SK-N-SH treated with all-trans-retinoic acid at 6 μM for 48 hours (cell line): ENCODE measurements around the gene HDDC3.

Experiments
- ESRRG ChIP-seq: fragments of 250-450 bp; sonication (Bioruptor Pico); IDR thresholded peaks from 2 replicates; pipeline ENCODE4 v1.6.1; 2021; ENCODE audit warnings: mild to moderate bottlenecking
- RARB ChIP-seq: fragments of 250-450 bp; sonication (Bioruptor Pico); IDR thresholded peaks from 2 replicates; pipeline ENCODE4 v1.8.0; 2021; ENCODE audit warnings: mild to moderate bottlenecking, moderate library complexity
- ZFP3 ChIP-seq: fragments of 250-450 bp; sonication (Bioruptor Pico); IDR thresholded peaks from 2 replicates; pipeline ENCODE4 v1.5.0; 2020; ENCODE audit warnings: mild to moderate bottlenecking, moderate library complexity
- ZFP30 ChIP-seq: fragments of 450-650 bp; formaldehyde crosslinking; IDR thresholded peaks from 2 replicates; pipeline ENCODE4 v1.5.0; 2022; ENCODE audit warnings: mild to moderate bottlenecking, moderate library complexity
- ZNF565 ChIP-seq: fragments of 450-650 bp; formaldehyde crosslinking; conservative IDR thresholded peaks from 2 replicates; pipeline ENCODE4 v1.5.0; 2020; ENCODE audit warnings: low read depth, mild to moderate bottlenecking, moderate library complexity
- ZNF8 ChIP-seq: fragments of 450-650 bp; formaldehyde crosslinking; IDR thresholded peaks from 2 replicates; pipeline ENCODE4 v1.5.0; 2020; ENCODE audit warnings: mild to moderate bottlenecking, moderate library complexity
- TF ChIP-seq, protein P1 (sequence below): fragments of 250-450 bp; sonication (Bioruptor Pico); IDR thresholded peaks from 2 replicates; pipeline ENCODE4 v1.8.0; 2020; ENCODE audit warnings: mild to moderate bottlenecking, moderate library complexity, borderline replicate concordance
- TF ChIP-seq, protein P2 (sequence below): fragments of 250-450 bp; sonication (Bioruptor Pico); IDR thresholded peaks from 2 replicates; pipeline ENCODE4 v1.5.0; 2020; ENCODE audit warnings: mild to moderate bottlenecking, moderate library complexity

DNA sequence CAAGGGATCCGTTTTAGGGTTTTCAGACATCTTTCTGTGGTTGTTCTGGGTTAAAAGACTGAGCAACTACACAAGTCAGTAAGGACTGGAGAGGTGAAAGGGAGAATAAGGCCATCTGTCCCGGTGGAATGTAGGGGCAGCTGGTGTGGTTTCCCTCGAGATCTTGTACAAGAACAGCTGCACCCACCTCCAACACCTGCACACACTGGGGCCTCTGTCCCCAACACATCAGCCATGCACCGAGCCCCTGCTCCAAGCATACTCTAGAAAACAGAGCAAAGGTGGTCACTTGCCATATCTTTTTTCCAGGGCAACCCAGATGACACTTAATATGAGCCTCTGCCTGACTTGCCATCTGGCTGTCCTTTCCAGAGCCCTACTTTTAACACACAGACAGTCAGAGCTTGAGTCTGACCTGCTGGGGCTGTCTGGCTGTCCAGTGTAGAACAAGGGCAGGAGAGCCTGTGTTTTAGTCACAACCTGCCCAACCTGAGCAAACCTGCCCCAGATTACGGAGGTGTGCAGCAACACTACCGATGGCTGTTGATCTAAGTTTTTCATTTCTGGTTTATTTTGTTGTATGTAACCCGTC, 17.0 kb downstream of the HDDC3 start:
- TF ChIP-seq RARB (CRISPR knock-in tag) (no peak), ESRRG (CRISPR knock-in tag) (no peak), ZFP30 (no peak), ZNF8 (CRISPR knock-in tag) (no peak), ZNF565 (CRISPR knock-in tag) (no peak), ZFP3 (CRISPR knock-in tag) (no peak)
- TF ChIP-seq, protein P1, sequence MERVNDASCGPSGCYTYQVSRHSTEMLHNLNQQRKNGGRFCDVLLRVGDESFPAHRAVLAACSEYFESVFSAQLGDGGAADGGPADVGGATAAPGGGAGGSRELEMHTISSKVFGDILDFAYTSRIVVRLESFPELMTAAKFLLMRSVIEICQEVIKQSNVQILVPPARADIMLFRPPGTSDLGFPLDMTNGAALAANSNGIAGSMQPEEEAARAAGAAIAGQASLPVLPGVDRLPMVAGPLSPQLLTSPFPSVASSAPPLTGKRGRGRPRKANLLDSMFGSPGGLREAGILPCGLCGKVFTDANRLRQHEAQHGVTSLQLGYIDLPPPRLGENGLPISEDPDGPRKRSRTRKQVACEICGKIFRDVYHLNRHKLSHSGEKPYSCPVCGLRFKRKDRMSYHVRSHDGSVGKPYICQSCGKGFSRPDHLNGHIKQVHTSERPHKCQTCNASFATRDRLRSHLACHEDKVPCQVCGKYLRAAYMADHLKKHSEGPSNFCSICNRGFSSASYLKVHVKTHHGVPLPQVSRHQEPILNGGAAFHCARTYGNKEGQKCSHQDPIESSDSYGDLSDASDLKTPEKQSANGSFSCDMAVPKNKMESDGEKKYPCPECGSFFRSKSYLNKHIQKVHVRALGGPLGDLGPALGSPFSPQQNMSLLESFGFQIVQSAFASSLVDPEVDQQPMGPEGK (CRISPR knock-in tag), result no peak
- TF ChIP-seq, protein P2, sequence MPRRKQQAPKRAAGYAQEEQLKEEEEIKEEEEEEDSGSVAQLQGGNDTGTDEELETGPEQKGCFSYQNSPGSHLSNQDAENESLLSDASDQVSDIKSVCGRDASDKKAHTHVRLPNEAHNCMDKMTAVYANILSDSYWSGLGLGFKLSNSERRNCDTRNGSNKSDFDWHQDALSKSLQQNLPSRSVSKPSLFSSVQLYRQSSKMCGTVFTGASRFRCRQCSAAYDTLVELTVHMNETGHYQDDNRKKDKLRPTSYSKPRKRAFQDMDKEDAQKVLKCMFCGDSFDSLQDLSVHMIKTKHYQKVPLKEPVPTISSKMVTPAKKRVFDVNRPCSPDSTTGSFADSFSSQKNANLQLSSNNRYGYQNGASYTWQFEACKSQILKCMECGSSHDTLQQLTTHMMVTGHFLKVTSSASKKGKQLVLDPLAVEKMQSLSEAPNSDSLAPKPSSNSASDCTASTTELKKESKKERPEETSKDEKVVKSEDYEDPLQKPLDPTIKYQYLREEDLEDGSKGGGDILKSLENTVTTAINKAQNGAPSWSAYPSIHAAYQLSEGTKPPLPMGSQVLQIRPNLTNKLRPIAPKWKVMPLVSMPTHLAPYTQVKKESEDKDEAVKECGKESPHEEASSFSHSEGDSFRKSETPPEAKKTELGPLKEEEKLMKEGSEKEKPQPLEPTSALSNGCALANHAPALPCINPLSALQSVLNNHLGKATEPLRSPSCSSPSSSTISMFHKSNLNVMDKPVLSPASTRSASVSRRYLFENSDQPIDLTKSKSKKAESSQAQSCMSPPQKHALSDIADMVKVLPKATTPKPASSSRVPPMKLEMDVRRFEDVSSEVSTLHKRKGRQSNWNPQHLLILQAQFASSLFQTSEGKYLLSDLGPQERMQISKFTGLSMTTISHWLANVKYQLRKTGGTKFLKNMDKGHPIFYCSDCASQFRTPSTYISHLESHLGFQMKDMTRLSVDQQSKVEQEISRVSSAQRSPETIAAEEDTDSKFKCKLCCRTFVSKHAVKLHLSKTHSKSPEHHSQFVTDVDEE (CRISPR knock-in tag), result no peak
